ENCODE measurements around the gene SLC6A8. TPM values are rescaled to one million over a fixed set of nuclear protein-coding genes. Genes with fewer than 3 reads are reported as not detected.
"Not testable (repeated sequence)": the region's sequence is repeated elsewhere in the genome, so short reads cannot be mapped to it uniquely, and the experiment has no call there.

Gene SLC6A8
- total RNA-seq, 8 experiments from 2014 or later = 8.9 to 55.9 (median 38.7) TPM

DNA sequence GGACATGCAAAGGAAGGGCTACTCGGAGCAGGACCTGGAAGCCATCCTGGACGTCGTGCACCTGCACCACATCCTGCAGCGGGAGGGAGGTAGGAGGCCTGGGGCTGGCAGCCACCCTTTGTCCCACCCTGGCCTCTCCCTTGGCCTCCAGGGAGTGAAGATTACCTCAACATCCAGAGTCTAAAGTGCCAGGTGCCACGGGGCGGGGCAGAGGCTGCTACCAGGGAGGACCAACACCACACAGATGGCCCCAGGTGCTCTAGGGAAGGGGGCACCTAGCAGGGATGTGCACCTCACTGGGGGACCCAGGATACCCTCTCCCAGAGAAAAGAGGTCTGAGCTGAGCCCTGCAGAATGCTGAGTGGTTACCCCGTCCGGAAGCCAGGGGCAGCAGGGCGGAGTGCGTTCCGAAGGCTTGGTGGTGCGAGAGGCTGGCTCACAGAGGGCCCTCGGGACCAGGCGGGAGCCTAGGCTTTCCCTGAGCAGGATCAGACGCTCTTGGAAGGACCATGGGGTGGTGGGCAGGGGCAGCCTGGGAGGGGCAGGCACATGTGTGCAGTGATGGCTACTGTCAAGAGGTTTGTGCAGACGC, 53.0 kb downstream of the SLC6A8 start:
- Histone ChIP-seq H3K27ac (no peak overlapping the region), H3K4me3 (no peak overlapping the region), H3K4me1 (replicated peaks in 1 of 2) (peaks cover 10 to 12% of the 10 kb centered on the region in 2 donors)
- ATAC-seq (replicated peaks in 6 of 8) = no peak
- in situ Hi-C loops (cut with MboI; ENCODE audit: low pct_unique_long_range_greater_than_20kb in 2 of 9, low sequenced_read_pairs in 9 of 9, unreplicated experiment in 9 of 9) = no loop called here
- WGBS, 10 experiments = 0% methylated on average over 1 of the region's 16 CpGs; no CpG with 5 or more reads in 9 of the 10 experiments

DNA sequence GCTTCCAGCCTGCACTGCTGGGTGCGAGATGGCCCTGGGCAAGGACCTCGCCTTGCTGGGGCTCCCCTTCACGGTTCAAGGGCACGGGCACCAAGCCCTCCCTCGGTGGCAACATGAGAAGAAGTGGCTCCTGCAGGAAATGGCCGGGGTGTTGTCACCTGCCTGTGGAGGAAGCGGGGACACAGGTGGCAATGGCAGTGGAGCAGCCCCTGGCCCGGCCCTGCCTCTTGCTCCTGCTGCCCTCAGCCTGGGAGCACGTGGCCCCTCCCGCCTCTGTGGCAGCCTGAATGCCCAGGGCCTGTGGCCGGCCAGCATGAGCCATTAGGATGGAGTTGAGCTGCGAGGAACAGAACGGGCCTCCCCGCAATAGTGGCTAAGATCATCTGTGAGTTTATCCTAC, 53.7 kb downstream of the SLC6A8 start:
- in situ Hi-C loops (cut with MboI; ENCODE audit: low pct_unique_long_range_greater_than_20kb in 2 of 9, low sequenced_read_pairs in 9 of 9, unreplicated experiment in 9 of 9) = no loop called here
- no peak overlapping the region for H3K27ac ChIP-seq
- no peak overlapping the region for H3K4me3 ChIP-seq
- 58% methylated on average over 2 of the region's 14 CpGs; no CpG with 5 or more reads in 9 of the 10 experiments for WGBS, 10 experiments
- no peak for ATAC-seq (replicated peaks in 6 of 8)
- peaks cover 10 to 12% of the 10 kb centered on the region in 2 donors for H3K4me1 ChIP-seq (replicated peaks in 1 of 2)

DNA sequence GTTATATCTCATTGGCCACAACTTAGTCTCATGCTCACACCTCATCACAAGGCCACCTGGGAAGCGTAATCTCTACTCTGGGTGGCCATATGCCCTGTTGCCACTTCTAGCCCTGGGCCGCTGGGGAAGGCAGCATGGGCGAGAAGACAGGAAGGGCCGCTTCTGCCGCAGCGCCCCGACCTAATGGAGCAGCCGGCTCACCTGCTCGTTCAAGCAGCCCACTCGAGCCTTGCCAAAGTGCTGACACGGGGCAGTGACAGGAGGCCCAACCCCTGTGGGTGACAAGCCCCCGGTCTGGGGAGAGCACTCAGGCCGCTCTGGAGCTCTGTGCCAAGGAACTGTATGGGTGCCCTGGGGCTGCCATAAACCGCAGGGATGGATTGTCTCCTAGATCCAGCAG, 54.4 kb downstream of the SLC6A8 start:
- no CpG with 5 or more reads among the region's 14 CpGs for WGBS, 10 experiments
- not testable (repeated sequence) for H3K27ac ChIP-seq; ATAC-seq (replicated peaks in 6 of 8)

DNA sequence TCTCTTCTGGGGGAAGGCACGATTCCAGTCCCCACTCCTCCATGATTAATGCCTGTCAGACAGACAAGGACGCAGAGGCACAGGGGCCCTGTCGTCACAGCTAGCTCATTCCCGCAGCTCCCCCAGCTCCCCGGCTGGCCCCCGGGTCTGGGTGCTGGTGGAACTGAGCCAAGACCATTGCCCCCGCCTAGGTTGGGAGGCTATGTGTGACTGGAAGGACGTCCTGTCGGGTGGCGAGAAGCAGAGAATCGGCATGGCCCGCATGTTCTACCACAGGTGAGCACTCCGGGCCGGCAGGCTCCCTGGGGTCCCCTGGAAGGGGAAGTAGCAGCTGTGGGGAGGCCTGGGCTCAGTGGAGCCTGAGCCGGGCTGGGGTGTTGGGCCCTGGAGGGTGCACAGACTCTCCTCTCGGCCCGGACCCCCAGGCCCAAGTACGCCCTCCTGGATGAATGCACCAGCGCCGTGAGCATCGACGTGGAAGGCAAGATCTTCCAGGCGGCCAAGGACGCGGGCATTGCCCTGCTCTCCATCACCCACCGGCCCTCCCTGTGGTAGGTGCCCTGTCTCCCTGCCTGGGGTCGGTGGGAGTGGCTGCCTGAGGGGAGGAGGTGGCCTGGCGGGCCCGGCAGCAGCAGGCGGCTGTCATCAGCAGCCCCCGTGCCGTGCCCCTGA, 55.2 kb downstream of the SLC6A8 start:
- in situ Hi-C loops (cut with MboI; ENCODE audit: low pct_unique_long_range_greater_than_20kb in 2 of 9, low sequenced_read_pairs in 9 of 9, unreplicated experiment in 9 of 9); ATAC-seq (replicated peaks in 6 of 8); H3K4me3 ChIP-seq: not testable (repeated sequence)
- Histone ChIP-seq H3K27ac (peak overlapping the region in 1 of 2 donors; percentile 28), H3K4me1 (replicated peaks in 1 of 2) (peaks cover 10 to 12% of the 10 kb centered on the region in 2 donors)
- WGBS, 10 experiments = no CpG with 5 or more reads among the region's 32 CpGs

More for the DNA sequence above, 54.4 kb downstream of the SLC6A8 start:
- in situ Hi-C loops (cut with MboI; ENCODE audit: low pct_unique_long_range_greater_than_20kb in 2 of 9, low sequenced_read_pairs in 9 of 9, unreplicated experiment in 9 of 9); H3K4me3 ChIP-seq: not testable (repeated sequence)
- peaks cover 10 to 12% of the 10 kb centered on the region in 2 donors for H3K4me1 ChIP-seq (replicated peaks in 1 of 2)

DNA sequence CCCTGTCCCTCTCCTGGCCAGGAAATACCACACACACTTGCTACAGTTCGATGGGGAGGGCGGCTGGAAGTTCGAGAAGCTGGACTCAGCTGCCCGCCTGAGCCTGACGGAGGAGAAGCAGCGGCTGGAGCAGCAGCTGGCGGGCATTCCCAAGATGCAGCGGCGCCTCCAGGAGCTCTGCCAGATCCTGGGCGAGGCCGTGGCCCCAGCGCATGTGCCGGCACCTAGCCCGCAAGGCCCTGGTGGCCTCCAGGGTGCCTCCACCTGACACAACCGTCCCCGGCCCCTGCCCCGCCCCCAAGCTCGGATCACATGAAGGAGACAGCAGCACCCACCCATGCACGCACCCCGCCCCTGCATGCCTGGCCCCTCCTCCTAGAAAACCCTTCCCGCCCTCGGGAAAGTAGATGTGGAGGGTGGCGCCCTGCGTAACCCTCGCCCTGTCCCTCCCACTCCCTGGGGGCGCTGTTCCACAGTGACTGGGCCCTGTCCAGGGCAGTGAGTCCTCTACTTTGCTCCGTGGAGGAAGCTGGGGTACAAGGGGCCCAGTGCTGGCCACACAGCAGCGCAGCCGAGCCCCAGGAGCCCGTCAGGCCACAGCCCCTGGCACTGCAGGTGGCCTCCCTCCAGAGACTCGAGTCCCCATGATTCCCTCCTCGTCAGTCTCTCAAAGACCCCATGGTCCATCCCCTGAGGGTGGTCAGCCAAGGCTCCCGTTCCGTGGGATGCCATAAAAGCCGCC, 55.9 kb downstream of the SLC6A8 start:
- peak in 7 of 8 experiments; percentile 29 to 66 (median 47) for ATAC-seq (replicated peaks in 6 of 8)
- H3K27ac ChIP-seq = peak overlapping the region; percentile 30 to 69
- WGBS, 10 experiments = 40% methylated on average over 2 of the region's 35 CpGs; no CpG with 5 or more reads in 9 of the 10 experiments
- H3K4me1 ChIP-seq (replicated peaks in 1 of 2) = peaks cover 10 to 12% of the 10 kb centered on the region in 2 donors
- in situ Hi-C loops (cut with MboI; ENCODE audit: low pct_unique_long_range_greater_than_20kb in 2 of 9, low sequenced_read_pairs in 9 of 9, unreplicated experiment in 9 of 9); H3K4me3 ChIP-seq: not testable (repeated sequence)

DNA sequence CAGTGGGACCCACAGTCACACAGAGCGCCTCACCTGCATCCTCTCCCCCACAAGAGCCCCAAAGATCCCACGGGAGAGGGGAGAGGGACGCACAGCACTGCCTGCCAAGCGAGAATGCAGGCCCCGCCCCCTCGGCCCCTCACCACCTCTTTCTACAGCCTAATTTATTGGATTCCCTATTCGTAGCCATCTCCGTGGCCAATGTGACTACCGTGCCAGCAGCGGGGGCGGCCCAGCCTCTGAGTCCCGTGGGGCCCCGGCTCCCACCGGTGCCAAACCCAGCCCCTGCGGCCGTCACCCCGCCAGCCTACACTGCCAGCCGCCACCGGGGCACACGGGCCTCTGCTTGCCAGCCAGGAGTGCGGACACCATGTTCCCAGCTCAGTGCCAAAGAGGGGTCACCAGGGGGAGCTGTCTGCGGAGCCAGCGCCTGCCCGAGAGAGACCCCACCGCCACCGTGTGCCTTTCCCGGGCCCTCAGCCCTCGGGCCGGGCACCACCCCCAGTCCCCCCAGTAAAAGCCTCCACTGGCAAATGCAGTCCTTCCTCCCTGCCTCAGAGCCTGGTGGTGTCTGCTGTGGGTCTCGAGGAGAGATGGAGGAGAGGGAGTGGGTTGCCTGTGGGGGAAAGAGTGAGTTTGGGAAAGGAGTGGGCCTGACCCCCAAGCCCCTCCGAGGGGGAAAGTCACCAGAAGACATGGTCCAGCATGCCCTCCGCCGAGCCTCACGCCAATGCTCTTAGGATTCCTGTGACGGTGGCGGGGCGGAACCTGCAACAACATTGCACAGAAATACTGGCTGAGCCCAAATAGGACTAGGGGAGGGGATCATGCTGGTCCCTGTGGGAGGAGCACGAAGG, 56.7 kb downstream of the SLC6A8 start:
- Histone ChIP-seq H3K27ac (peak overlapping the region; percentile 30 to 69), H3K4me3 (no peak overlapping the region), H3K4me1 (replicated peaks in 1 of 2) (peaks cover 10 to 12% of the 10 kb centered on the region in 2 donors)
- peak in 1 of 8 experiments; percentile 19 for ATAC-seq (replicated peaks in 6 of 8)
- in situ Hi-C loops (cut with MboI; ENCODE audit: low pct_unique_long_range_greater_than_20kb in 2 of 9, low sequenced_read_pairs in 9 of 9, unreplicated experiment in 9 of 9) = no loop called here
- 30% methylated on average over 2 of the region's 38 CpGs; no CpG with 5 or more reads in 9 of the 10 experiments for WGBS, 10 experiments

DNA sequence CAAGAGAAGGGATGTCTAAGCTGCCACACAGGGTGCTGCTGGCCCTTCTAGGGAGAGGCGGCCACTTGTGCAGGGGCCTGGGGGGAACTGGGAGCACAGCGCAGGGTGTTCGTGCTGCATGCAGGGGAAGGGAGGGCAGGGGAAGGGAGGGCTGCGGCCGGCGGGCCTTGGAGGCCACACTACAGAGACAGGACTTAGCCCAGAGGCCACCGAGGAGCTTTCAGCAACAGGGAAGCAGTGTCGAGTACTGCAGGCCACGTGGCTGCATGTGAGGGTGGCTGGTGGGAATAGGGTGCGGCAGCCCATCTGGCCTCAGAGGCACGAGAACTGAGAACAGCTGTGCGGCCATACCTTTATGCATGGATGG, 57.3 kb downstream of the SLC6A8 start:
- H3K4me3 ChIP-seq; ATAC-seq (replicated peaks in 6 of 8); in situ Hi-C loops (cut with MboI; ENCODE audit: low pct_unique_long_range_greater_than_20kb in 2 of 9, low sequenced_read_pairs in 9 of 9, unreplicated experiment in 9 of 9); H3K27ac ChIP-seq: not testable (repeated sequence)
- H3K4me1 ChIP-seq (replicated peaks in 1 of 2) = peaks cover 10 to 13% of the 10 kb centered on the region in 2 donors
- no CpG with 5 or more reads among the region's 12 CpGs for WGBS, 10 experiments

Other genes with a start within 250 kb of the SLC6A8 start
- gene TREX2, start 241.9 kb upstream of the SLC6A8 start, total RNA-seq = under 1 TPM in 5 of 8 experiments, not detected in 3; 0.05 to 0.70 (median 0.38) TPM
- 10 to 100 TPM in 7 of 8 experiments, 1 to 10 TPM in 1; 8.5 to 28.6 (median 19.0) TPM for gene HAUS7, start 217.3 kb upstream of the SLC6A8 start, total RNA-seq
- gene BGN, start 192.9 kb upstream of the SLC6A8 start, total RNA-seq = 100 to 1,000 TPM in 1 of 8 experiments, 1 to 10 TPM in 3, under 1 TPM in 3, not detected in 1; 0.08 to 105 (median 2.6) TPM
- 1 to 10 TPM in 2 of 8 experiments, under 1 TPM in 4, not detected in 2; 0.17 to 4.4 (median 0.66) TPM for gene ATP2B3, start 170.3 kb upstream of the SLC6A8 start, total RNA-seq
- gene CCNQ, start 88.8 kb upstream of the SLC6A8 start, total RNA-seq = 10 to 100 TPM; 11.2 to 18.8 (median 14.6) TPM
- 1 to 10 TPM in 2 of 8 experiments, under 1 TPM in 5, not detected in 1; 0.43 to 2.1 (median 0.77) TPM for gene DUSP9, start 40.7 kb upstream of the SLC6A8 start, total RNA-seq
- gene PNCK, start 14.1 kb upstream of the SLC6A8 start, total RNA-seq = 10 to 100 TPM in 4 of 8 experiments, 1 to 10 TPM in 3, under 1 TPM in 1; 0.61 to 30.3 (median 10.6) TPM
- gene BCAP31, start 36.5 kb downstream of the SLC6A8 start, total RNA-seq = 100 to 1,000 TPM in 3 of 8 experiments, 10 to 100 TPM in 5; 70.0 to 239 (median 86.4) TPM
- 1 to 10 TPM; 3.4 to 6.8 (median 3.6) TPM for gene ABCD1, start 36.9 kb downstream of the SLC6A8 start, total RNA-seq
- gene PLXNB3, start 76.3 kb downstream of the SLC6A8 start, total RNA-seq = 1 to 10 TPM in 4 of 8 experiments, under 1 TPM in 4; 0.62 to 4.3 (median 1.2) TPM
- gene SRPK3, start 93.1 kb downstream of the SLC6A8 start, total RNA-seq = 1 to 10 TPM in 4 of 8 experiments, under 1 TPM in 4; 0.51 to 5.0 (median 0.93) TPM
- 10 to 100 TPM; 32.2 to 69.3 (median 42.6) TPM for gene IDH3G, start 106.4 kb downstream of the SLC6A8 start, total RNA-seq
- gene SSR4, start 106.7 kb downstream of the SLC6A8 start, total RNA-seq = 100 to 1,000 TPM; 327 to 910 (median 415) TPM
- 100 to 1,000 TPM in 1 of 8 experiments, 10 to 100 TPM in 4, under 1 TPM in 3; 0.09 to 103 (median 57.4) TPM for gene PDZD4, start 142.6 kb downstream of the SLC6A8 start, total RNA-seq
- gene L1CAM, start 198.2 kb downstream of the SLC6A8 start, total RNA-seq = 100 to 1,000 TPM in 4 of 8 experiments, 10 to 100 TPM in 1, 1 to 10 TPM in 2, under 1 TPM in 1; 0.87 to 147 (median 96.4) TPM
- gene AVPR2, start 216.7 kb downstream of the SLC6A8 start, total RNA-seq = 1 to 10 TPM in 1 of 8 experiments, under 1 TPM in 4, not detected in 3; 0.11 to 1.4 (median 0.19) TPM
- 10 to 100 TPM in 1 of 8 experiments, 1 to 10 TPM in 6, not detected in 1; 1.6 to 21.7 (median 2.9) TPM for gene ARHGAP4, start 238.3 kb downstream of the SLC6A8 start, total RNA-seq
- 100 to 1,000 TPM in 2 of 8 experiments, 10 to 100 TPM in 6; 48.3 to 121 (median 71.4) TPM for gene NAA10, start 247.1 kb downstream of the SLC6A8 start, total RNA-seq

Measured in motor neuron (in vitro differentiated cells).